ENCODE results near the gene KCNH3.

KCNH3 gene

DNA sequence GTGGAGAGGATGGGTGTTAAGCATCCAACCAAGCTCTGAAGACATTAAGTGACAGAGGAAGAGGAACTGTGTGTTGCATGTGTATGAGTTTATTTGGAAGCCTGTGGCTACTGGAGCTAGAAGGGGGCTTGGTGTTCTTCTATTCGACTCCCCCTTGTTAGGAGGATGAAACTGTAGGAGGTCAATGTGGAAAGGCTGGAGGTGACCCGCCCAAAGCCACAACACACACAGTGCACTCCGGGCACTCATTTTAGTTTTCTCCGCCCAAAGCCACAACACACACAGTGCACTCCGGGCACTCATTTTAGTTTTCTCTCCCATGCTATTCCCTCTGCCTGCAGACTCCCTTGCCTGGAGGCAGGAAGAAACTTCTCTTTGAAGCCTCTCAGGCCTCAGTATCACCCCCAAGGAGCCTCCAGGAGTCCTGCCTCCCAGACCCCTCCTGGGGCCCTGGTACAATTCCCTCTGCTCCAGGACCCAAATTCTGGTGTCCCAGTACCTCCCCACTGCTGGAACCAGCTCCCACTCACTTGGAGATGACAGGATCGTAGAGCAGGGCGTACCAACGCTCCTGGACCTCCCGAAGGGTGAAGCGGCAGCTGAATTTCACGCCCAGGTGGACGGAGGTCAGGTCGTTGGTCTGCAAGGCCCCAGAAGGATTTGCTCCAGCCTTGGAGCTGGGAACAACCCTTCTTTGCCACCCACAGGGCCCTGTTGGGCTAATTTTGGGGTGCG lies 25.3 kb downstream of the KCNH3 start:
- no peak for DNase-seq (ENCODE audit: low spot score)

DNA sequence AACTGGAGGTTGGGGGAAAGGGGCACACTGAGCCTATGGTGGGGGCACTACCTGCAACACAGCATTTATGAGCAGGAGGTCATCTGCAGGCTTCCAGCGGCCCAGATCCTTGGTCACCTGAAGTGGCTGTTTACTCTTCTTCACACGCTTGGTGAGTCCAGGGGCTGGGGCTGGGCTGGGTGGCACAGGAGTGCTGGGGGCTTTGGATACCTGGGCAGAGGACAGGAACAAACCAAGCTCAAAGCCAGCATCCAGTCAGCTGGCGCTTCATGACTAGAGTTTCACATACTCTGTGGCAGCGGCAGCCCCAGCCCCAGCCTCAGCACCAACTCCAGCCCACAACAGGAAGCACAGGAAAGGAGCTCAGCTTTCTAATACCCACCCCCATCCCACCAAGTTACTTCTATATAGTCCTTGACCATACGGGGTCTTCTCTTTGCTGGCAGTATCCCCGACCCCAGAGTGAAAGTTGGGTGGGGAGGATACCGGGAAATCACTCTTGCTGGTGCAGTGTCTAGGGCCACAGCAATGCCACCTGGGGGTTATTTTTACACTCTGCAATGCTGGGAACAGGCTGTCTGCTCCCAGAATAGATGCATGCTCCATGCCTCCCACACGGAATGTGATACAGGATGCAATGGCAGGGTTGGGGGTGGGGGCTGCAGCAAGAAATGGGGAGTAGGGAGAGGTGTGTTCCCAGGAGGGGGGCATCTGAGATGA lies 26.0 kb downstream of the KCNH3 start:
- no peak for DNase-seq (ENCODE audit: low spot score)

DNA sequence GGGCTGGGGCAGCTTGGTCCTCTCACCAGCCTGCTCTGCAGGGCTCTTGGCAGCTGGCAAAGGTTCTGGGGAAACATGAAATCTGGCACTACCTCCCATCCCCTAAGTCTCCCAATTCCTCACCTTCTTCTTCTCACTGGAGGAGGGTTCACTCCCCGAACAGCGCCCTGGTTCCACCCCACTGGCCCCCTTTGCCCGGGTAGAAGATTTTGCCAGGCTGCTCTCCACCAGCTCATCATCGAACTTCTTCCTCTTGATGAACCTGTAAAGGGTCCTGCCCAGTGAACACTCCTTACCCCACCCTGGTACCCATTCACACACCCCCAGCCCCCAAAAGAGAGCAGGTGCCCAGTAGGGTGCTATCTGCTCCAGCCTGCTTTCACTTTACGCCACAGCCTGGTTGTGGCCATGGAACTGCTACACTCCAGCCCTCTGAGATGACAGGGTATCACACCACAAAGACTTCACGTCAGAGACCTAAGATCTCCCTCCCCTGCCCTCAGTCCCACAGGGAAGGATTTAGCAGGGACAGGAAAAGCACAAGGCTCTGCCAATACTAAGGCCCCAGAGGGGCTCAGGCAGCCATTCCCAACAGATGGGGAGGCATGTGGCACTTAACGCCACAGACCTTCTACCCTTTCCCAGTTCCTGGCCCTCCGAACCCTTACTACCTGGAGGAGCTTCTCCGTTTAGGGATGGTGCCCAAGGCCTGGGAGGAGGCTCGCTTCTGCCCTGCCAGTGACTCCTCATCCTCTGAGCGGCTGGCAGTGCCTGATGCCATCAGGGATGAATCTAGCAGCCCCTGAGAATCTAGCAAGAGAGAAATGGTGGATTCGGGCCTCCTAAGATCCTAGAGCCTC lies 26.8 kb downstream of the KCNH3 start:
- no peak for DNase-seq (ENCODE audit: low spot score)

DNA sequence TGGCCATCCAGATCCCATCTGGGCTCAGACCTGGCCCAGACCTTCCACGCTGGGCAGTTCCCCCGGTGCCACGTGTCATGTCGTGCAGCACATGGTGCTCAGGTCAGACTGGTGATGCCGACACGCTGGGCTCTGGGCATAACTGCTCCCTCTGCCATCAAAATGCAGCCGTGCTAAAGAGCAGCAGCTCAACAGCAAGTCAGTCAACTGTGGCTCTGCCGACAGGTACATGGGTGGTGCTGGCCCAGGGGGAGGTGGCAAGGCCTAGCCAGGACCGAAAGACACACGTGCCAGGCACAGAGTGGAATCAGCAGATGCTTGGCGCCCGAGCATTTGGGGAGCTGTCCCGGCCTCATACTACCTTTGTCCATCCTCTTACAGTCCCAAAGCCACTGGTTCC lies 27.5 kb downstream of the KCNH3 start:
- no peak for DNase-seq (ENCODE audit: low spot score)

DNA sequence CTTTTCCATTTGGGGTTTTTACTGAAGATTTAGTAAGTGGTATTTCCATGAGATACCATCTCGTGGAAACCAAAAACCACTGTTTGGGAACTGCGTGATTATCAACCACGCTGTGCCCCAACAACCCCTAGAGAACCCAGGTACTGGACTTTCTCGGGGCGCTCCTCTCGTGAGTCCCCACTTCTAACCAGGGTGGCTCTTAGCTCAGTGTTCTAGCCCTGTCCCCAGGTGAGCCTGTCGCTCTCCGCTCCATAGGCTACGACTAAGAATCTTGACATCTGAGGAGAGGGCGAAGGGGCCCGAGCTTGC lies 28.4 kb downstream of the KCNH3 start:
- no peak for DNase-seq (ENCODE audit: low spot score)

DNA sequence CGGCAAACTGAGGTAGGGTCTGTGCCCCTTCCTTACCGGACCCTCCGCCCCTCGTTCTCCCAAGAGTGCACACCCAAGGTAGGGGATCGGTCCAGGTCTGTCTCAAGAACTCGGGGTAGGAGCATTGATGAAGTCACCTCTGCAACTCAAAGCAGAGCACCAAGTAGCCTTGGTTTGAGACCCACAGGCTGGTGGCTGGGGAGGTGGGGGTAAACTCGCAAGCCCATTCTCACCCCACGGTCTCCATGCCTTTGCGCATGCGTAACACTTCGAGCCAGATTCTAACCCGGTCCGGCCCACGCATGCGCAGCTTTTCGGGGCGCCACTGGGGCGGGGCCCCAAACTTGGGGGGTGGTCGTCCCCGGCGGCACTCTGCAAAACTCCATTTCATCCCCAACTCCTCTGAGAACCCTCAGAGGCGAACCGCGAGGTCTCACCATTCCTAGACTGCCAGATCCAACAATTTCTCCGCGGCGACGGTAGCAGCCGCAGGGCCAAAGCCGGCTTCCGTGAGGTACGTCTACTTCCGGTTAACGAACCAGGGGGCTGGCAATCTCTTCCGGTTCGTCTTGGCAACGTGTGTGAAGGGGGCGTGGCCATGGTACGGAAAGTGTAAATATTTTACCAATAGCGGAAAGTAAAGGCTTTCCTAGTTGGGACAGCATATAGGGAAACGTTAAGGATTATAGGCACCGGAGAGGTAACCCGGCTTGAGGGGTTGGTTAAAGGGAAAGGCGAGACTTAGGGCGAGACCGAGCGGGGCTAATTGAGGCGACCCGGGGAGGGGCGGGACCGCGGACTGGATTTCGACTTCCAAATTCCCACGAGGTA lies 29.0 kb downstream of the KCNH3 start, which contains the start of gene MCRS1:
Gene MCRS1, minus strand, starts transcription at position 532 of the 831 bp plus-strand sequence. CDS start 1,411 bp downstream, outside the sequence.
- peak; percentile 89 for DNase-seq (ENCODE audit: low spot score)

DNA sequence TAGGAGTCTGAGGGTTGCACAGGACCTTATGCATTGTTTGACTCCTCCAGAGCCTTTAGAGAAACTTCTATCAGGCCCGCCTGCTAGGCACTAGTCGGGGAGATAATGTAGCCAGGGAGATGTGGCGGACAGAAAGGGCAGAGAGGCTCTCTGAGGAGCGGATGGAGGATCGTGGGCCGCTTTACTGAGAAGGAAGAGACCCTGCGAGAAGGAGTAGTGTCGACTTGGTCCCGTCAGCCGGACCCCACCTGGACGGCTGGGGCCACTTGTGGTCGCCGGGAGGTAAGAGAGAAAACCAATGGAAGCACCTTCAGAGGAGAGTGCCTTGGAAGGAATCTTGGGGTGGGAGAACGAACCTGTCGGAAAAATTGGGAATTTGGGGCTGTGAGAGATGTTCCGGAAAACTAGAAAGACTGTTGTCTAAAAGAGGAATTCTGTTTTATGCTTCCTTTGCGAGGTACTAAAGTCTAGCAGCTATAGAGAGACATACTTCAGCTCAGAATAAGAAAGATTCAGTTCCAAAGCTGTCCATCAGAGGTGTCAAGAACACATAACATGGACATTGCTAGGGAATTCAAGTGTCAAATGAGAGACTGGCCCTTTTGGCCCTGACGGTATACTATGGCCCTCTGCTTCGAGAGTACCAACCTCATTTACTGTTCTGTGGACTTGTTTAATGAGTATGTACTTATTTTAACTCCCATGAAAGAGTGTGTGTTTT lies 29.8 kb downstream of the KCNH3 start:
- no peak for DNase-seq (ENCODE audit: low spot score)

DNA sequence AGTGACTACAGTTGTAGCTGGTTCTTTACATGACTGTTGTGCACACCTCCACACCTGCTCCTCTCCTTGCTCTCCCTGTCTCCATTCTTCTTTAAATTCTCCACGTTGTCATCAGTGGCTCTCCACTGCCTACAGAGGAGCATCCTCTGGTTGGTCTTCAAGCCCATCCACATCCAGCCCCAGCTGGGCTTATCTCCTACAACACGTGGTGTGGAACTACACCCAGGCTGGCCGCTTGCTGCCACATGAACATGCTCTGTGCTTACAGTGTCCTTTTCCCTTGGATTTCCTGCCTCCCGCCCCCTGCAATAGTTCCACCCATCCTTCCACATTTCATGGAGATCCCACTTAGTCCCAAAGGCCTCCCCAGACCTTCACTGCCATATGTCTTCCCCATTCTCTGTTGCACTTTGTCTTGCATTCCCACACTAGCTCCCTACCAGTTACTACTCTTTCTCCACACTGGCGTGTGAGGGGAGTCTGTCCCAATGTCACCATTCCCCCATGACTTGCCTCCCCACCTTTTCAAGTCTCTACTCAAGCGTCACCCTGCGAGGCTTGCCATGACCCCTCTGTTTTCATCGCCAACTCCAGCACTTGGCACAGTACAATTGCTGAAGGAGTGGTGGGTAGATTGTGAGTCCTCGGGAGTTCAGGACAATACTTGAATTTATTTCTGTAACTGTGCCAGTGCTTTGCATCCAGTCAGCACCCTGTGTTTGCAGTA lies 38.9 kb downstream of the KCNH3 start:
- no peak for DNase-seq (ENCODE audit: low spot score)

DNA sequence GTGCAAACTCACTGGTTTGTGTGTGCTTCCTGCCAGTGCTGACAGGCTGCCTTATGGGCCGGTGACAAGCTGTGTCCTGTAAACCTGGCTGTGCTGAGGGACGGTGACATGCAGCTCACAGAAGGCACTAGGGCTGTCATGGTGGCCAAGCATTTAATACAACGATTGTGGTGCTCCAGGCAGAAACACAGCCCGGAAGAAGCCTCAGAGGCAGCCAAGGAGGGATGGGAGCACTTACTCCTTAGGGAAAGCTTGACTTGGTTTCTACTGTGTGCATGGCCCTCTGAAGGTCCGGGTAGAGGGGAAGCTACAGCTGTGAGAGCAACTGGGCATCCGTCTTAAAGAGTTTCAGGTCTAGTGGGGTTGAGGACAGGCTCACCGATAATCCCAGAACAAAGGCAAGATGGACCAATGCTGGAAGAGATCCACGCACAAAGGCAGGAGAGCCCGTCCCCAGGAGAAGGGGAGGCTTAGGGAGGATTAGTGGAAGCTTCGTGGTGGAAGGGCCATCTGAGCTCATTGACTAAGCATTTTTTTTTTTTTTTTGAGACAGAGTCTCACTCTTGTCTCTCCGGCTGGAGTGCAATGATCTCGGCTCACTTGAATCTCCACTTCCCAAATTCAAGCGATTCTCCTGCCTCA lies 39.8 kb downstream of the KCNH3 start:
- no peak for DNase-seq (ENCODE audit: low spot score)

DNA sequence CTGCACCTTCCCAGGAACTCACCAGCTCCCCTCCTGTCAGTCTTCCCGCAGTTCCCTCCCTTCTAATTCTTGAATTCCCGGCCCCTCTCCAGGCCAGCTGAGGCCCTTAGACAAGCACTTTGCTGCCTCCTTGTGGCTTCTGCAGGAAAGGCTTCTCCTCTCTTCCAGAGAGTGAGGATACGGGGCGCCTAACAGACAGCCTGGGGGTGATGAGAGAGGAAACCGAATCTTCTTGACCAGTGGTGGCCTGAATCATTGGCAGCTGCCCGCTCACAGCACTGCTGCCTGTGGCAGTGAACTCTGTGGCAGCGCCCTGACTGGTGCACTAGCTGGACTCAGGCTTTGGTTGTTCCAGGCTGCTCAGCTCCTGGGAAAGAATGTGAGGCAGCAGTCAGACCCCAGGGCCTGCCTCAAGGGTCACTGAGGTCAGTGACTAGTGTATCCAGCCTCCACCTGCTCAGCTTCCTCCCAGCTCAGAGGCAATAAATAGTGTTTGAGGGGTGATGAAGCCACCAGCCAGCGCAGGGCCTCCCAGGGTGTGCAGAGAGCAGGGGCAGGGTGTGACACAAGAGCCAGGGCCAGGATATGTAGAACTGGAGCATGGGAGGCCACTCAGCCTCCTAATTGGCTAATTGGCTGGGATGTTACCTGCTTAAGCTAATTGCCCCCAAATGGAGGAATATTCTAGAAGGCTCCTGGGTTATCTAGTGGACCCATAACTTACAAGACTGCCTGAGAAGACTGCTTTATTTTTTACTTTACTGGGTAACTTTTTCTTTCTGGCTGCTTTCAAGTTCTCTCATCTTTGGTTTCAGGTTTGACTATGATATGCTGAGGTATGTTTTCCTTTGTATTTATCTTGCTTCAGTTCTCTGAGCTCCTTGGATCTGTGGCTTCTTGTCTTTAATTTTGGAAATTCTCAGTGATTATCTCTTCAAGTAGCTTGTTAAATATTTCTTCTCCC lies 42.0 kb downstream of the KCNH3 start:
- DNase-seq (ENCODE audit: low spot score) = peak; percentile 69

DNA sequence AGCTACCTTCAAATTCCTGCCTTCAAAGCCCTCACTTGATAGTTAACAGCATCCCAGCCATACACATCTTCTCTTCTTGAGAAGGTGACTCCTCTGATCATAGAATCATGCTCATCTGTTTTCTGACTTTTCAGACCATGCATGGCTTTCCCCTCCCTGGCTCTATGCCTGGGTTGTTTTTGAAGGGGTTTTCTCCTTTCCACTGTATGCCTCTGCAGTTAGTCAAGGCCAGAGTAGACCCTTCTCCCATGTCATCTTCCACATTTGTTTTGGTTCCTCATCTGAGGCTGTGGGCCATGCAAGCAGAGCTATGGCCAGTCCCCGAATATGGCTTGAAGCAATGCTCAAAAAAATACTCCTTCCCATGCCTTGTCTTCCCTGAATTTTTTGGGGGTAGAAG lies 43.4 kb downstream of the KCNH3 start:
- no peak for DNase-seq (ENCODE audit: low spot score)

DNA sequence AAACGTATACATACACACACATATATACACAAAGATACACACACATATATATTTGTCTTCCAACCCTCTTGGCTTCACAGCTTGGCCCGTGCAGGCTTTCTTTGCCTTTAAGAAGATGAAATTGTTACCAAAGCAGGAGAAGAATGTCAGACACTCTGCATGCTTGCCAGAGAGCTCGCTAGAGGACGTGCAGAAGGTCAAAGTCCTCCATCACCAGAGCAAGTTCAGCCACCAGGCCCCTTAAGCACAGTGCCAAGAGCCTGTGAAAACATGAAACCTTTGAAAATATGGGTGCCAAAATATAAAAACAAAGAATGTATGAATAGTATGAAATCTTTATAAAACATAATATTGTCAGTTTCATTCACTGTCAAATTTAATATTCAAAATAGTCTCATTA lies 44.0 kb downstream of the KCNH3 start:
- DNase-seq (ENCODE audit: low spot score) = no peak

DNA sequence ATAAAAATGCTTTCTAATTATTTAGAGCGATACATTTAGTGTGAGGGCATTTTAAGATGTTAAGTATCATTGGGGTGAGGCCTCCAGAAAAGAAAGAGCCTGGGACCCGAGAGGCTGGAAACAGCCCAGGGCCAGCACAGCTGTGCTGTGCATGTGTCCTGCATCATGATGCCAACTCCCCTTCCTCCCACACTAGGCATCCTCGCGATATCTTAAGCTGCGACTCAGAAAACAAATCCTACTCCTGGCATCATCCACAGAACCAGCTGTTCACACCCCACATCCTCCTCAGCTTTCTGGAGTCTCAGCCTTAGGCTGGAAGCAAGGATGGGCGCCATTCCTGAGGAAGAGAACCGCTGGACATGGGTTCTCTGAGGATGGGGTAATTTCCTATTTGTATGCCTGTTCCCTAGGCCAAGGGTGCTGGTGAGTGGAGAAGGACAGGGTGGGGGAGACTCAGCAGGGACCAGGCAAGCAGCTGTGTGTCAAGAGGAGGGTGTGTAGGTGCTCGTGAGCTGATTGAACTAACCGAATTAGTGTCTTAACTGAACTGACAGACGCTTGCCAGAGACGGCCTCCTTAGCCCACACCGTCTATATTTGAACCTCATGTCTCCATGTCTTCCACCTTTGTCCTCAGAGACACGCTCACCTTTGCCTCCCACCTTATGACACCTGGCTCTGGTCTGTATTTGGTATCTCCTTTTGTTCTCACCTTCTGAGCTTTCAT lies 44.7 kb downstream of the KCNH3 start:
- no peak for DNase-seq (ENCODE audit: low spot score)

DNA sequence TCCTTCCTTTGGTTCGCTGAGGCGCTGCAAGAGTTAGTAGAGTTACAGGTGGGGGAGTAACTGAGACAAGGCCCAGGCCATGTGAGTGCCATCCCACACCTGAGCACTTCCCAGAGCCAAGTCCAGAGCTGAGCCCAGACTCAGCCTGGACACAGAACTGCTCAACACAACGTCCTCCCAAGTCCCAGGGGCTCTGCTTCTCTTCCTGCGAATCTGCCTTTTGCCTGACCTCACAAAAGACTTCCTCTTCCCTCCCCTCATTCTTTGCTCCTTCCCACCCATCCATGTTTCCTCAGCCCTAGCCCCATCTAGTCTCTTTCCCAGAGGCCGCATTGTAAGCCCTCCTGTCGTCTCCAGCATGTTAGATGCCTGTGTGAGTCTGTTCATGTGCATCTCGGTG lies 45.8 kb downstream of the KCNH3 start:
- no peak for DNase-seq (ENCODE audit: low spot score)

DNA sequence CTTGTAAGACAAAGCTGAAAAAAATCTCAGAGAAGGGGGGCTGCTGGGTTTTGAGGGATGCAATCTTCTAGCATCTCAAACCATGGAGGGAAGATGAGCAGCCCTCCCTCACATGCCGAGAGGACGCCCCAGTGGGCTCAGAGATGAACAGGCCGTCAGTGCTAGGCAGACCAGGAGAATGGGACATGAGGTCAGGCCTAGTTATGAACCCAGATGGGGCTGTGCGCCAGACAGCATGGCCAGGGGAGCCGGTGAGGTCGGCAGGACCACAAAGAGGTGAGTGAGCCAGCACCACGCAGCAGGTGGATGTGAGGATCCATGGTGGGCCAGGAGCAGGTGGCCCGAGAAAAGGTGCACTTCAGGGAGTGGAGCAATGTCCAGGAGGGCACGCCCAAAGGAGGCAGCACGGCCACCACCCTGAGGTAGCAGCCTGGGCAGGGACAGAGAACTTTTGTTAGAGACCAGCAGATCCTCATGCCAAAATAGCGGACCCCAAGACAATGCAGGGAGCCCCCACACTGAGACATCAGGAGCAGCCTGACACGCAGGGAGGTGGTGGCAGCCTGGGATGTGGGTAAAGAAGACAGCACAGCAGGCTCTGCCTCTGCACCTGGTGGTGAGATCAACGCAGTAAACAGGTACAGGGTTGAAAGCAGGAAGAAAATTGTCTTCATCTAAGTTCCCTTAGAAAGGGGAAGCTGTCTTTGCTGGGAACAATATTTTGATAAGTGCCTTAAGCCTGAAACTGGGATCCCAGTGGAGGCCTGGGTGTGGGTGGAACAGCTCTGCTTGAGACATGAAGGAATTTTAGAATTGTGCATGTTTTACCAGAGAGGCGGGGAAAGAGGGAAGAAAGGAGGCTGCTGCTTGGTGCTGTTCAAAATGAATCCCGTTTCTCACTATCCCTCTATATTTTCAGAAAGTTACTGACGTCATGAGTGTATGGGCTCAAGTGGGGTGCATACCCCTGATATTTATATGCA lies 46.9 kb downstream of the KCNH3 start:
- no peak for DNase-seq (ENCODE audit: low spot score)

DNA sequence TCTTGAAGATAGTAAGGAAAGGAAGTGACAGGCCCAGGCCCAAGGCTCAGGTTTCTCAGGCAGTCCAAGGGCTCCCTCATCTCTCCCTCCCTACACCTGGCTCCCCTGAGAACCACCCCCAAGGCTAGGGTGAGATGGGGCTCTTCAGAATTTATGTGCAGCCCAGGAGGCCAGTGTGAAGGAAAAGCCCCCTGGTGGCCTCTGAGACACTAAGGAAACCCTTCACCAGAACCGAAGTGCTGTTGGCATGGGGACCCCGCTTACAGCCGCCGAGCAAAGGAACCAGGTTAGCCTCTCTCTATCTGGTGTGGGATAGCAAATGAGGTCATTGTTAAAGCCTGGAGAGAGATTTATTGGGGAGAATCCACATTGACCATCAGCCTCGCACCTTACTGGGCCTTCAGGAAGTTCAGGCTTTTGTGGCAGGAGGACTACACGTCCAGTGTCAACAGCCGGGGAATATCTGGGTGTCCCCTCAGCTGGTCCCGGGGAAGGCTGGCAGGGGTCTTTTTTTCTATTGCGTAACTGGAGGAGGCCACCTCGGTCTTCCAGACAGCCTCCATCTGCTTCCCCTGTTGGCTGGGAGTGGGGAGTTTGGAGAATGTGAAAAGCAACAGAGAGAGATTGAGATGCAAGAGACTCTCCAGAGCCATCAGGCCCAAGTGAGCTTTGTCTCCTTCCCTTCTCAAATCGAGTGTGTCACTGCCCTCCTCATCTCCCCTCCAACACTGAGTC lies 48.5 kb downstream of the KCNH3 start:
- DNase-seq (ENCODE audit: low spot score) = no peak
